Measurements from ENCODE around the gene SAMD14. TPM values are rescaled to one million over a fixed set of nuclear protein-coding genes. Genes with fewer than 3 reads are reported as not detected.
A peak's percentile ranks its signal among the peaks of the same experiment; 100 is the strongest.

The SAMD14 gene
- 1 to 10 TPM in 1 of 2 experiments, under 1 TPM in 1; 0.35 to 1.1 TPM for total RNA-seq

DNA sequence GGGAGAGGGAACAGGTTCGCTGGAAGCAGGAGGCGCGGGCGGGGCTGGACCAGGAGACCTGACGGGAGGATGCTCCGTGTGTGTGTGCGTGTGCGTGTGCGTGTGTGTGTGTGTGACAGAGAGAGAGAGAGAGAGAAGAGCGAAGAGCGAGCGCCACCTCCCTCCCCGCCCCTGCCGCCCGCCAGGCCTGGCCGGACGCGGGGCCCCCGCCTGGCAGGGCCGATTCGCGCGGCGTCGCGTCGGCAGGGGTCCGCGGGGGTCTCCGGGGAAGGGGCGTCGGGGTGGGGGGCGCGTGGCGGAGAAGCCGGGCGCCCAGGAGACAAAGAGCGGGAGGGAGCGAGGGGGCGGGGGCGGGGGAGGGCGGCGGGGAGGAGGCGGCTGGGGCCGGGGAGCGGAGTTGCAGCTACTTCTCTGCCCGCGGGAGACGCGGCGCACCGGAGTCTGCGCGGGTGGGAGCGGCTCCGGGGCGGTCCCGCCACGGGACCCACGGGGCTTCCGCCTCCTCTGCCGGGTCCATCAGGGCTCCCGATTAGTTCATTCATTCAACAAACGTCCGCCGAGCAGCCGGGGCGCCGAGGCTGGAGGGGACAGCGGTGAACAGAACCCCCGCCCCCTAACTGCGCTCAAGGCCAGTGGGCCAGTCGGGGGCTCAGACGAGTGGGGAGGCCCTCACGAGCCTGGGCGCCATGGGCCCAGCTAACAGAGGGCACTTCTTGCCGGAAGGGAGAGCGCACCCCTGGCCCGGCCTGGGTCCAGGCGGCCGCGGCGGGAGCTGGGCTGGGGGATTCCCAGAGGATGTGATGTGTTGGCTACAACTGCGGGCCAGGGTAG lies at the start of gene SAMD14:
SAMD14 (minus strand) TSS at position 433 of the 831 bp plus-strand sequence. CDS start 5,201 bp downstream, outside the sequence.
- CTCF ChIA-PET, result interaction anchor here (1.1 to 3.3 kb wide), 11 partner anchors 8 to 40 kb away, joined by 3 to 18 read pairs (median 4); partner anchors contain the start of genes PPP1R9B and SGCA
- Mint-ChIP-seq H3K27me3 (peaks cover 32% of the 10 kb centered on the region), H3K4me1 (peaks cover 32% of the 10 kb centered on the region), H3K4me3 (peak within 1 kb of the TSS; percentile 58), H3K27ac (no peak within 1 kb of the TSS), H3K36me3 (peaks cover 5% of the 10 kb centered on the region), H3K9me3 (ENCODE audit: low read depth) (no peaks in the 10 kb centered on the region)
- DNase-seq, result peak; percentile 61
- peak; percentile 73 for ATAC-seq

DNA sequence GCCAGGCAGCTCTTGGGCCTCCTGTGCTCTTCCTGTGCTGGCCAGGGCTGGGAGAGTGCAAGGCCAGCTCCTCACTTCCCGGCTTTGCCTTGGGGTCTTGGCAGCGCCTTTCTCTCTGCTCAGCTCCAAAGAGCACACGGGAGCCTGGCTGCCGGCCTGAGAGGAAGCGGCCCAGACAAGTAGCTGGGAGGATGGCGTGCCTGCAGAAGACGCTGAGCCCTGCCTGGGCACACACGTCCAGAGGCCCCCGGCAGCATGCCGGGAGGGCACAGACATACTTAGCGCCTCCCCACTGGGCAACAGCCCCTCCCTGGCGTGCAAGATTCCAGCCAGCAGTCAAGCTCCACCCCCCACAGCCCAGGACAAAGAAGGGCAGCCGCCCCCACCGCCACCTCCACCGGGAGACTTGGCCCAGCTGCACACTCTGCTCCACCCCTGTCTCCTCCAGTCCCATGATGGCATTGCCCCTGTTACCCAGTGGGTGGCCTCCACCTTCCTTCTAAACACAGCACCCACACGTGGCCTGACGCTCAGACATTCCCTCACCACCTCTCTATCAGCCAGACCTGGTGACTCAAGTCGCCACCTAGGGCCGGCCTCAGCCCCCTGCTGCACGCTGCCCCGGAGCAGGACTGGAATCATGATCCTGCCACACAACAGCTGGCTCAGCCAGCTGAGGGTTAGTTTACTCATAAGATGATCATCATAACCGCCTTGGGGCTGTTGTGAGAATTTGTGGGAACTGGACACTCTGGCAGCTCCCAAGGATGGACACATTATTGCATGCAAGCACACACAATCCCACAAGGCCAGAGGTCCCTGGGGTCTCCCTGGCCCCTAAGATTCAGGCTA lies 48.2 kb upstream of the SAMD14 start:
- H3K9me3 Mint-ChIP-seq (ENCODE audit: low read depth), result no peaks in the 10 kb centered on the region
- H3K4me3 Mint-ChIP-seq, result no peak overlapping the region
- peaks cover 2% of the 10 kb centered on the region for H3K27me3 Mint-ChIP-seq
- H3K4me1 Mint-ChIP-seq, result peaks cover 9% of the 10 kb centered on the region
- DNase-seq (peak; percentile 55), ATAC-seq (peak; percentile 79)
- H3K27ac Mint-ChIP-seq, result no peak overlapping the region
- CTCF ChIA-PET, result interaction anchor here (0.6 to 5.6 kb wide), 14 partner anchors 9 to 119 kb away, joined by 3 to 25 read pairs (median 4); partner anchors contain the start of genes COL1A1 and PDK2
- no peaks in the 10 kb centered on the region for H3K36me3 Mint-ChIP-seq

DNA sequence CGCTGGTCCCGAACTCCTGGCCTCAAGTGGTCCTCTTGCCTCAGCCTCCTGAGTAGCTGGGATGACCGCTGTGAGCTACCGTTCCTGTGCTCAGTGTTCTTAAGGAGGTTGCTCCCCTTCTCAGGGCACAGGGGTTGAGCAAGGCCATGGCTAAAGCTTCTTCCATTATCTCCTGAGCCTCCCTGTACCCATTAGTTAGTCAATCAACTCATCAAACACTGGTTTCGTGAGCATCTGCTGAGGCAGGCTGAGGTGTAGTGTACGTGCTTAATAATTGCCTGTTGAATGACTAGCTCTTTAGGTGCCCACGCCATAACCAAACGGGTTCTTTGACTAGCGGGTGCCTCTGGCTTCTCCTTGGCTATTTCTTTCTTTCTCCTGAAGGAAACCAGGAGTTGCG lies 47.5 kb upstream of the SAMD14 start:
- peaks cover 4% of the 10 kb centered on the region for H3K4me1 Mint-ChIP-seq
- DNase-seq (no peak), ATAC-seq (no peak)
- CTCF ChIA-PET, result interaction anchor here (0.9 to 5.6 kb wide), 9 partner anchors 8 to 119 kb away, joined by 3 to 25 read pairs (median 6); partner anchors contain the start of gene COL1A1
- no peaks in the 10 kb centered on the region for H3K36me3 Mint-ChIP-seq
- H3K27ac Mint-ChIP-seq, result no peak overlapping the region
- no peak overlapping the region for H3K4me3 Mint-ChIP-seq
- H3K9me3 Mint-ChIP-seq (ENCODE audit: low read depth), result no peaks in the 10 kb centered on the region
- peaks cover 2% of the 10 kb centered on the region for H3K27me3 Mint-ChIP-seq

DNA sequence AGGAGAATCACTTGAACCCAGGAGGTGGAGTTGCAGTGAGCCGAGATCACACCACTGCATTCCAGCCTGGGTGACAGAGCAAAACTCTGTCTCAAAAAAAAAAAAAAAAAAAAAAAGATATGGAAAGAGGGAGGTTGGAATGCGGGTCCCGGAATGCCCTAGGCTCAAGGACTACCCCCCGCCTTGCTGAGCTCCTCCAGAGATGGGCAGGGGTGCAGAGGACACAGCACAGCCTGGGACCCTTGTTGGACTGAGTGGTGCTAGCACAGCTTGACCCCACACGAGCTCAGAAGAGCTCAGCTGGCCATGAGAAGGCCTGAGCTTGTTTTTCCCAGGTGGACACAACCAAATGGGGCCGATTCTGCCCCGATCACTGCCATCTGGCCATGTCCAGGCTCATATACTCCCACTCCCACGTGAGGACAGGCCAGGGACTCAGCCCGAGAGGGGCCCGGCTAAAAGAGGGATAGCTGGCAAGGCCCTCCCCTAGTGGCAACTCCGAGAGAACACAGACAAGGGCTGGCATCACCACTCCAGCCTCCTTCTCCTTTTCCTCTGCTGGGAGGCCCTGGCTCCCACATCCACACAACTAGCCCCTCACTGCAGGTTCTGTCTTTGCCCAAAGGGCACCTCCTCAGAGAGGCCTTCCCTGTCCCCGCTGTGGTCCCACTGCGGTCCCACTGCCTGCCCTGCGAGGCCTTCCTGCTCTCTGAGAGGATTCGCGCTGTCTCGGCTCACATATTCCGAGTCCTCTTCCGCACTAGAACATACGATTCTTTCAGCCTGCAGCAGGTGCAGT lies 46.8 kb upstream of the SAMD14 start:
- ATAC-seq, result no peak
- H3K27ac Mint-ChIP-seq, result no peak overlapping the region
- no peaks in the 10 kb centered on the region for H3K36me3 Mint-ChIP-seq
- no peak overlapping the region for H3K4me3 Mint-ChIP-seq
- H3K27me3 Mint-ChIP-seq, result peaks cover 2% of the 10 kb centered on the region
- no peak for DNase-seq
- peaks cover 4% of the 10 kb centered on the region for H3K4me1 Mint-ChIP-seq
- no peaks in the 10 kb centered on the region for H3K9me3 Mint-ChIP-seq (ENCODE audit: low read depth)
- CTCF ChIA-PET, result interaction anchor here (1.0 to 5.6 kb wide), 5 partner anchors 8 to 23 kb away, joined by 3 to 25 read pairs (median 10); no protein-coding TSS in a partner anchor

DNA sequence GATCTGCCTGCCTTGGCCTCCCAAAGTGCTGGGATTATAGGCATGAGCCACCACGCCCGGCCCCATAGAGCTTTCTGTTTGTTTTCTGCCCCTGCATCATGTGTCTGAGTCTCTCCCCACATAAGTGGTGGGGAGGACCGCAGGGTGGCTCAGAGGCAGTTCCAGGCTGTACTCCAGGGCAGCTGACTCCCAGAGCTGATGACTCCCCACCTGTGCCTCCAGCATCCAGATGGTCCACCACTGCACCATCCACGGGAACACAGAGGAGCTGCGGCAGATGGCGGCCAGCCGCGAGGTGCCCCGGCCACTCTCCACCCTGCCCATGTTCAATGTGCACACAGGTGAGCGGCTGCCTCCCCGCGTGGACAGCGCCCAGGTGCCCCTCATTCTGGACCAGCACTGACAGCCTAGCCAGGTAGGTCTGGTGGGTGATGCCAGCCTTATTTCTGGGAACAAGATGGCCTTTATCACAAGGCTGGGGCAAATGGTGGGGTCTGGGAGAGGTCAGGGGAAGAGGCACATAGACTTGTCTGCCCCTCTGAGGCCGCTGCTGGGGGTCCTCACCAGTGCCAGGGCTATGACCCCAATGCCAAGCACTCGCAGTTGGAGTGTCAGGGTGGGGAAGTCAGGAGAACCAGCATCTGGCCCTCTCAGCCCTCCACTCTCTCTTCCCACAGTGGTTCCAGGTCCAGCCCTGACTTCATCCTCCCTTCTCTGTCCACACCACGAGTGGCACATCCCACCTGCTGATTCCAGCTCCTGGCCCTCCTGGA lies 45.3 kb upstream of the SAMD14 start:
- ATAC-seq, result no peak
- no peak overlapping the region for H3K4me3 Mint-ChIP-seq
- CTCF ChIA-PET, result interaction anchor here (0.5 to 7.6 kb wide), 5 partner anchors 12 to 92 kb away, joined by 3 to 77 read pairs (median 4); partner anchors contain the start of gene COL1A1
- H3K9me3 Mint-ChIP-seq (ENCODE audit: low read depth), result no peaks in the 10 kb centered on the region
- H3K27ac Mint-ChIP-seq, result no peak overlapping the region
- H3K4me1 Mint-ChIP-seq, result peaks cover 14% of the 10 kb centered on the region
- peaks cover 2% of the 10 kb centered on the region for H3K27me3 Mint-ChIP-seq
- H3K36me3 Mint-ChIP-seq, result no peaks in the 10 kb centered on the region
- DNase-seq, result no peak

DNA sequence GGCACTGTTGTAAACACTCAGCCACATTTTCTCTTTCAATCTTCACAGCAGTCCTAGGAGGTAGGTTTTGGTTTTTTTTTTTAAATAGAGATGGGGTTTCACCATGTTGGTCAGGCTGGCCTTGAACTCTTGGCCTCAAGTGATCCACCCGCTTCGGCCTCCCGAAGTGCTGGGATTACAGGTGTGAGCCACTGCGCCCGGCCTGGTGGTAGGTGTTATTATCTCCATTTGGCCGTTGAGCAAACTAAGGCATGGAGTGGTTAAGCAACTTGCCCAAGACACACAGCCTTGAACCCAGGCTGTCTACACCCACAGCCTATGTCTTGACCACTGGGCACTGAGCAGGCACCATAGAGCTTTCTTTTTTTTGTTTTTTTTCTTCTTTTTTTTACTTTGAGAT lies 44.5 kb upstream of the SAMD14 start:
- no peak for ATAC-seq
- H3K4me1 Mint-ChIP-seq, result peaks cover 17% of the 10 kb centered on the region

DNA sequence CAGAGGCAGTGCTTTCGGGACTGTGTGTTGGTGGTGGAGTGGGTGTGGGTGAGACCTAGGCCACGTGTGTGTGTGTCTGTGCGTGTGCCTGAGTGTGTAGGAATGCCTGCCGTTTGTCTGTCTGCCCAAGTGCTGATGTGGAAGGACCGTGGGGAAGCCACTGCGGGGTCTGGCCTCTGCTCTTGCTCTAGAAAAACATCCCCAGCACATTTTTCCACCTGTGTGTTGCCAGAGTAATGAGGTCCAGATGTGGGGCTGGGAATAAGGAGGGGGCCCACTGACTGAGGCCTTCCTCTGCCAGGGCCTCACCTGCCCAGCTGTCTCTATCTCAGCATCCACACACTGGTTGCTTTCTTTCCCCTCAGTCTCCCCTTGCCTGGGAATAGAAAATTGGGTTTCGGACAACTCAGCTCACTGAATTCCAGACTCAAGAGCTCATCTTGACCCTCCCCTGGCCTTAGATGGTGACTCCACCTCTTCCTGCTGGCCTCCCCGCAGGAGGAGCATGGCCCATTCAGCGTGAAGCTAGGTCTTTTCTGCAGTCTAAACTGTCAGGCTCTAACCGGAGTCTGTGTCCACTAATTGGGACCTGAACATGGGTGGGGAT lies 43.5 kb upstream of the SAMD14 start:
- ATAC-seq (no peak), DNase-seq (no peak)
- H3K27ac Mint-ChIP-seq, result no peak overlapping the region
- H3K9me3 Mint-ChIP-seq (ENCODE audit: low read depth), result no peaks in the 10 kb centered on the region
- CTCF ChIA-PET, result interaction anchor here (1.0 to 7.6 kb wide), 5 partner anchors 9 to 124 kb away, joined by 3 to 77 read pairs (median 9); partner anchors contain the start of gene COL1A1
- peaks cover 2% of the 10 kb centered on the region for H3K27me3 Mint-ChIP-seq
- H3K36me3 Mint-ChIP-seq, result no peaks in the 10 kb centered on the region
- H3K4me3 Mint-ChIP-seq, result no peak overlapping the region
- peaks cover 26% of the 10 kb centered on the region for H3K4me1 Mint-ChIP-seq

More for the DNA sequence above, 44.5 kb upstream of the SAMD14 start:
- H3K27me3 Mint-ChIP-seq, result peaks cover 2% of the 10 kb centered on the region
- H3K4me3 Mint-ChIP-seq, result no peak overlapping the region
- no peaks in the 10 kb centered on the region for H3K9me3 Mint-ChIP-seq (ENCODE audit: low read depth)
- no peak overlapping the region for H3K27ac Mint-ChIP-seq
- no peaks in the 10 kb centered on the region for H3K36me3 Mint-ChIP-seq
- CTCF ChIA-PET, result interaction anchor here (1.0 to 7.6 kb wide), 6 partner anchors 10 to 123 kb away, joined by 3 to 77 read pairs (median 4); partner anchors contain the start of gene COL1A1
- DNase-seq, result no peak

DNA sequence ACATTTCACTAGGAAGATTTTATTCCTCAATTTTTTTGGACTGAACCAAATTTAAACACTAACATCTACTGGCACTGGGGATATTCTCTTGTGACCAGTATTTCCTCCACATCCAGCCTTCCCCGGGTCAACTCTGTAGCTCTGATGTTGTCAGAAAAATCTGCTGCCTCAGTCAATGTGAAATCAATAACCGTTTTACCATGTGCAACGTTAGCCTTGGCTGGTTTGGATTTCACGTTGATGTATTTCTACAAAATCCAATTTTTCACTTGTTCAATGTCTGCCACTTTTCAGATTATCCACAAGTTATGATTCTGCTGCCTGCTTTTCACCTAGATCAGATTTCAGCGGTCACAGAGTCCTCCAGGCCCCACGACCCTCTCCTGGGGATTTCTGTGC lies 43.0 kb upstream of the SAMD14 start:
- H3K4me1 Mint-ChIP-seq, result peaks cover 22% of the 10 kb centered on the region
- ATAC-seq (no peak), DNase-seq (no peak)
- no peak overlapping the region for H3K27ac Mint-ChIP-seq
- H3K27me3 Mint-ChIP-seq, result peaks cover 2% of the 10 kb centered on the region
- H3K4me3 Mint-ChIP-seq, result no peak overlapping the region
- no peaks in the 10 kb centered on the region for H3K9me3 Mint-ChIP-seq (ENCODE audit: low read depth)
- no peaks in the 10 kb centered on the region for H3K36me3 Mint-ChIP-seq
- CTCF ChIA-PET, result interaction anchor here (1.1 to 7.6 kb wide), 3 partner anchors 12 to 28 kb away, joined by 9 to 77 read pairs (median 18); partner anchors contain the start of gene COL1A1

DNA sequence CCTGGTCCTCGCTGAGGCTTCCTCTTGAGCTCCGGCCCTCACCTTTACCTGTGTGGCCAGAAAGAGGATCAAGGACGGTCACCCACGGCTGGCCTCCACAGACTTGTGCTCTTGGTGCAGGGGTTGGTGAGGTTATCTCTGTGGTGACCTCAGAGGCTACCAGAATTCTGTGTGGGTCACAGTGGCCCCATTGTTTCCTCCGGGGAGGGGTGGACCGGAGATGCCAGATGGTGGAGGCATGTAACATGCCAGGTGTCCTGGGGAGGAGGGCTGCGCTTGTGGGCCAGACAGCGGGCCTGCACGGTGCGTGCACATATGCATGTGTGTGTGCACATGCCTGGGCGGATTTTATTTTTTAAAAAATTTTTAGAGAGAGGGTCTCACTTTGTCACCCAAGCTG lies 42.2 kb upstream of the SAMD14 start:
- ATAC-seq, result no peak
- DNase-seq, result no peak
- no peaks in the 10 kb centered on the region for H3K9me3 Mint-ChIP-seq (ENCODE audit: low read depth)
- H3K36me3 Mint-ChIP-seq, result no peaks in the 10 kb centered on the region
- H3K4me1 Mint-ChIP-seq, result peaks cover 22% of the 10 kb centered on the region
- H3K27ac Mint-ChIP-seq, result no peak overlapping the region
- H3K27me3 Mint-ChIP-seq, result peaks cover 2% of the 10 kb centered on the region
- CTCF ChIA-PET, result interaction anchor here (7.6 kb wide), 1 partner anchor 29 kb away, joined by 77 read pairs; the partner anchor contains the start of gene COL1A1
- no peak overlapping the region for H3K4me3 Mint-ChIP-seq

DNA sequence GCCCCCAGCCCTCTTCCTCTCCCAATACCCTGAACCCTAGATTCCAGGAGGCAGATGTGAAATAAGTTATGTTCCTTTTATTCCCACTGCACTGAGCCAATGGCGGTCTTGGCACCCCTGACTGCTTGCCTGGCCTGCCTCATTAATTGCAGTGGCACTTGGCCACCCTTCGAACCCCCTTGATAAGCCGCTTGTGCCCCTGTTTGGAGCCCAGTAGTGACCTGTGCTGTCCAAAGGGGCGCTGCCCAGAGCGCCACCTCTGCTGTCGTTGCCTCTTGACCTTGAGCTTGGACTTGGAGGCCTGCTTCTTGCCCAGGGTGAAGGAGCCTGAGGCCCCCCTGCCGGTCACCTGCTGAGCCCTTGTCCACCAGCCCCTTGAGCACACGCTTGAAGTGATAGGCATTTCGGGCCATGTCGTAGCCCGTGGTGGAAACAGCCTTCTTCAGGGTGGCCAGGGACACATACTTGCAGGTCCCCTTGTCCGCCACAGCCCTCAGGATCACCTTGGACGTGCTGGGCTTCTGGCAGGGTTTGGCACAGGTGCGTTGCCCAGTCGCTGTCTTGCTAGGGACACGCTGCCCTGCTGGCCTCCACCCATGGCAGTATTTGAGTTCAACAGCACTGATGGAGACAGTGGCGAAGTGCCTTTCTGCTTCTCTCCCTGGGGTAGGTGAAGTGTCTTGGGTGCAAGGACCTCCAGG lies 41.6 kb upstream of the SAMD14 start:
- Mint-ChIP-seq H3K4me1 (peaks cover 22% of the 10 kb centered on the region), H3K9me3 (ENCODE audit: low read depth) (no peaks in the 10 kb centered on the region), H3K36me3 (no peaks in the 10 kb centered on the region), H3K27me3 (no peaks in the 10 kb centered on the region), H3K4me3 (no peak overlapping the region), H3K27ac (no peak overlapping the region)
- ATAC-seq (no peak), DNase-seq (no peak)
- CTCF ChIA-PET, result interaction anchor here (0.6 to 7.6 kb wide), 9 partner anchors 10 to 128 kb away, joined by 3 to 82 read pairs (median 23); partner anchors contain the start of genes COL1A1, PDK2 and PPP1R9B
